D721Med (cell line): ENCODE measurements around the gene PCNA.
"Not testable (repeated sequence)": the region's sequence is repeated elsewhere in the genome, so short reads cannot be mapped to it uniquely, and the experiment has no call there.

Experiments
- DNase-seq: peaks from one replicate; pipeline ENCODE4 v3.0.0; 2011; ENCODE audit warnings: low spot score; ENCODE audit not compliant: insufficient read length
- FAIRE-seq: peaks from 2 replicates; lab custom pipeline; 2011; peaks lifted over from hg19 to GRCh38; lab: Jason Lieb, UNC
- CTCF ChIP-seq: IDR thresholded peaks from 2 replicates; pipeline ENCODE4 v1.5.1; 2012; ENCODE audit warnings: mild to moderate bottlenecking, control low read depth; ENCODE audit not compliant: insufficient read depth; ENCODE audit errors: missing control alignments

PCNA gene

GRCh38 chr20:5085380-5085779, 34.4 kb downstream of the PCNA start:
- DNase-seq (no peak), FAIRE-seq (no peak)
- TF ChIP-seq CTCF = no peak

GRCh38 chr20:5080384-5080877, 39.3 kb downstream of the PCNA start:
- no peak for TF ChIP-seq CTCF
- FAIRE-seq = no peak
- DNase-seq = no peak

GRCh38 chr20:5078399-5078958, 41.3 kb downstream of the PCNA start:
- no peak for DNase-seq
- TF ChIP-seq CTCF = no peak
- FAIRE-seq = no peak

GRCh38 chr20:5077761-5078387, 41.9 kb downstream of the PCNA start:
- DNase-seq (no peak), FAIRE-seq (no peak)
- no peak for TF ChIP-seq CTCF

GRCh38 chr20:5076913-5077312, 42.8 kb downstream of the PCNA start:
- not testable (repeated sequence) for FAIRE-seq, DNase-seq

GRCh38 chr20:5074232-5074674, 45.5 kb downstream of the PCNA start:
- no peak for FAIRE-seq
- no peak for DNase-seq
- TF ChIP-seq CTCF = no peak

GRCh38 chr20:5073660-5074231, 46.0 kb downstream of the PCNA start:
- DNase-seq (no peak), FAIRE-seq (no peak)
- no peak for TF ChIP-seq CTCF
